IPS-11a (cell line): ENCODE measurements around the gene NKD1.

ENCODE experiments used
- H3K4me3 ChIP-seq: one replicate; pipeline ENCODE4 v1.5.1; 2013; ENCODE audit warnings: low read depth, low read length, control low read depth

NKD1 gene

GRCh38 chr16:50638816-50639670 lies 90.8 kb downstream of the NKD1 start:
- H3K4me3 ChIP-seq = no peak overlapping the region

DNA sequence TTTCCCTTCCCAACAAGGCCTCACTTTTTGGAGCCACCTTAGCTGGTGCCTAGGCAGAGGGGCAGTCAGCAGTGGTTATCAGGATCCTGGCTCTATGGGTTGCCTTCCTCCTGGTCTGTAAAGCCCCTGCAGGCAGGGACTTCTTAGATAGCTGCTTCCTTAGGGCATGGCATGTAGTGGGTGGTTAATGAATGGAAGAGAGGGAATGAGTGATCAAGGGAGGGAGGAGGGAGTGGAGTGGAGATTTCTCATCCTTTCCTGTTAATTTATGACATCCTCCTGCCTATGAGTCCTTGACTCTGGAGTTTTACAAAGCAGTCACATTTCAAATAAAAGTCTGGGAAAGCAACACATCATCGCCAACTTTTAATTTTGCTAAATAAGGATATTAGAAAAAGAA lies 92.2 kb downstream of the NKD1 start:
- no peak overlapping the region for H3K4me3 ChIP-seq

DNA sequence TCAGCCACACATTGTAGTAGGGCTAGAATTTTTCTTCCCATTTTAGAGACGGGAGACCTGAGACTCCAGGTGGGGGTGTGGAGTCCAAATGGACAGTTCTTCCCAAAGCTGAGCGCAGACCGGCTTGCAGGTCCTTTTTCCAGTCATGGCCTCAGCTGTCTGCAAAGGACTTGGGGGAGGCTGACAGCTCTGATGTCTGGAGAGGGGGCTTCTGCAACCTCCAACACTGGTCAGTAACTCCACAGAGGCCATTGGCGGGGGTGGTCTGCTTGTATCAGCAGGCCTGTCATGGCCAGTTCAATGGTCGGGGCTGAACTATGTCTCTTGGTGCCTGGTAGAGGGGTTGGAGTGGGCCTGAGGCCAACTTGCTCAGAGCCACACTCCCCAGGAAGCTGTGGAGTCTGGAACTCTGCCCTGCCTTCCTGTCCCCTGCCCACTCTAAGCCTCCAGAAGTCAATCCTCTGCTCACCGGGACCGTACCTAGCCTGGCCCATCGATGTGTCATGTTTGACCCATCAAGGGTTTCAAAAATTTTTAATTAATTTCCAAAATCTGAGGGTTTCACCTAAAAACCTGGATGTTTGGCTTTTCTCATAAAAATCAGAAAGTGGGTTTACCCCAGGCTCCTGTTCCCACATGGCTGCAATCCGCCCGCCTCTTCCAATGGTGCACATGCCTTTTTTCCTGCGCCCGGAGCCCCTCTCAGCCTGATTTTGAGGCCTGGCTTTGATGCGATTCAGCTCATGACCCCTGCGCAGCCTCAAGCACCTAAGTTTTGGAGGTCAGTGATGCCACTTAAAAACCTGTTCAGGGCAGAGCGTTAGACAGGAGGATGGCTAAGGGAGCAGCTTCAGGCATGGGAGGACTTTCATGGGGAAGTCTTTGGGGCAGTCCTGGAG lies 93.0 kb downstream of the NKD1 start:
- no peak overlapping the region for H3K4me3 ChIP-seq

DNA sequence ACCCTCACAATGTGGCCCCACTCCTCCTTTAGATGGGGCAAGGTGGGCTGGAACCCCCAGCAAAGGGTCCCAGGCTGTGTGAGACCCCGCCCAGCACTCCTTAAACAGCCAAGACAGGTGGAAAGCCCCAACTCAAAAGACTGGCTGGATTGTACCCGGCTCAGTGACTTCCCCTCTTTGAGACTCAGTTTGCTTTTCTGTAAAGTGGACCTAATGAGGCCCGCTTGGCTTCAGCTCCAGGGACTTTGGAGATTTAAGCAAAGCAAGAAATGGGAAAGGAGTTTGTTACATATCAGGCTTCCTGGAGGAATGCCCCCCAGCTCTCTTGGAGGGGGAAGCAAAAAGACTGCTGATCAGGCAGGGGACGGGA lies 93.6 kb downstream of the NKD1 start:
- no peak overlapping the region for H3K4me3 ChIP-seq

DNA sequence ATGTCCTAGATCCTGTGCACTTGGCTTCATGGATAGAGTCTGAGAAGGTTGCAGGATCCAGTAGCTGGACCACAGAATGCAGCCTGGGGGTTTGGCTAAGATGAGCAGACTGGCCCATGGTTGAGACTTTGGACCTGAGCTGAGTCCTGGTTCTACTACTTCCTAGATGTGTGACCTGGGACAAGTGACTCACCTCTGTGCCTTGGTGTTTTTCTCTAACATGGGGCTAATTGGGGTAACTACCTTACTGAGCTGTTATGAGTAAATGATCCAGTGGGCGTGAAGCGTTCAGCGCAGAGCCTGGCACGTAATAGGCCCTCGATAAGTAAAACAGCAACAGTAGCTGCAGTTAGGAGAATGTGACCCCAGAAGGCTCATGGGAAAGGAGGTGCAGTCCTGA lies 94.2 kb downstream of the NKD1 start:
- no peak overlapping the region for H3K4me3 ChIP-seq

- no peak overlapping the region for H3K4me3 ChIP-seq
Measured at GRCh38 chr16:50643192-50643591, 95.0 kb downstream of the NKD1 start.

- H3K4me3 ChIP-seq = no peak overlapping the region
Measured at GRCh38 chr16:50644245-50644644, 96.0 kb downstream of the NKD1 start.

- H3K4me3 ChIP-seq = no peak overlapping the region
Measured at GRCh38 chr16:50644729-50645128, 96.5 kb downstream of the NKD1 start.

GRCh38 chr16:50645563-50646220 lies 97.5 kb downstream of the NKD1 start:
- H3K4me3 ChIP-seq = no peak overlapping the region

- H3K4me3 ChIP-seq = no peak overlapping the region
Measured at GRCh38 chr16:50646345-50646744, 98.1 kb downstream of the NKD1 start.

DNA sequence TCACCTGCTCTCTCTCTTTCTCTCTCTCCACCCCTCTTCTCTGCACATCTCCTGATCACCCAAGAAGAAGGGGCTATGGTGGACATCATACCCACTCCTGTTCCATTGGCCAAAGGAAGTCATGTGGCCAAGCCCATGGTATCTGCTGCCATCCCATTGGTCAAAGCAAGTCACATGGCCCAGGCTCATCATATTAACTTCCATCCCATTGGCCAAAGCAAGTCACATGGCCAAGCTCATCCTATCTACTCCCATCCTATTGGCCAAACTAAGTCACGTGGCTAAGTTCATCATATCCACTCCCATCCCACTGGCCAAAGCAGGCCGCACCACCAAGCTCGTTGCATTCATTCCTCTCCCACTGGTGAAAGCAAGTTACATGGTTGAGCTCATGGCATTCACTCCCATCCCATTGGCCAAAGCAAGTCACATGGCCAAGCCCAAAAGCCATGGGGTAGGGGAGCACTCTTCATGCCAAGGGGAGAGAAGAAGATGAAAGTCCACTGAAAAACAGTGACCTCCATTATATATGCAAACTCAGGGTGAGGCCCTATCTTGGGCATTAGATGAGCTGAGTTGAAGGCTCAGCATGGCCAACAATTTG lies 103.7 kb downstream of the NKD1 start:
- H3K4me3 ChIP-seq = no peak overlapping the region

DNA sequence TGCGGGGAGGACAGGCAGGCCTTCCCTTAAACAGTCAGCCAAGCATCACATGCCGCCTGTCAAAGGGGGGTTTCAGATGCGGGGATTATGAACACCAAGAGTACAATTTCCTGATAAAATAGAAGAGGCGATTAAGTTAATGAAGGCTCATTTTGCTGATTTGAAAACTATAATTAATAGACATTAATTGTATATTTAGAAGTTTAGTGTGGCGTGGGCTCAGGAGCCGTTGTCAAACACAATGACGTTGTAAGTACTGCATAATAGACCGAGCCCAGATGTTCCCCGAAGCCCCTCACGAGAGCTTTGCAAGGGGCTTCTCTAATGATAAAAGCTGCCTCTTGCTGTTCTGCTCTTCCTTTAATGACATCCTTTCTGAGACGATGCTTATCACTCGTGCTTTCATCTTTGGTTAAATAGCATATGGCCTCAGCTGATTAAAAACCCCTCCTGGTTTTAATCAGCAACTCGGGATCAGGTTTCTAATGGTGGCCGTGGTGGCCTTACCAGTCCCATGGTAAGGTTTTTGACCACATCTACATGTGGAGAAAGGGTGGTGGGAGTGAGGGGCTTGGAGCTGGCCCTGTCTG lies 104.7 kb downstream of the NKD1 start:
- H3K4me3 ChIP-seq = no peak overlapping the region

- H3K4me3 ChIP-seq = no peak overlapping the region
Measured at GRCh38 chr16:50653633-50654519, 105.7 kb downstream of the NKD1 start.

DNA sequence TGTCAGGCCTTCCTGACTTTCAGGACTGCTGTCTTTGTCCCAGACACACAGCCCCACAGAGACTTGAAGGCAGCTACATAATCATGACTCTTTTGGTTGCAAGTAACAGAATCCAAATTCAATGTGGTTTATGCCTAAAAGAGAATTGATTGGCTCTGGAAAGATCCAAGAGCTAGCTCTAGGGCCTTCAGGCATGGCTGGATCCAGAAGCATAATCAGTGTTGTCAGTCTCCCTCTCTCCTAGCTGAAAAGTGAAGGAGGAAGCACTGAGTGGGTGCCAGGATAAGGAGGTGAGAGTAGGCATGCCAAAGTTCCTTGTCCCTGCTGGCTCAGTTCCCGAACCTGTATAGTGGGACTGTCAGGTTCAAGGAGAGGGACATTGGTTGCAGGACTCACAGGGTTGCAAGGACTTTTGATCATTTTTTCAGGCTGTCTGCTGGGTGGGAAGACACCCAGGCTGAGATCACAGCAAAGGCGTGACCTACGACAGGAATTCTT lies 107.4 kb downstream of the NKD1 start:
- H3K4me3 ChIP-seq = no peak overlapping the region

DNA sequence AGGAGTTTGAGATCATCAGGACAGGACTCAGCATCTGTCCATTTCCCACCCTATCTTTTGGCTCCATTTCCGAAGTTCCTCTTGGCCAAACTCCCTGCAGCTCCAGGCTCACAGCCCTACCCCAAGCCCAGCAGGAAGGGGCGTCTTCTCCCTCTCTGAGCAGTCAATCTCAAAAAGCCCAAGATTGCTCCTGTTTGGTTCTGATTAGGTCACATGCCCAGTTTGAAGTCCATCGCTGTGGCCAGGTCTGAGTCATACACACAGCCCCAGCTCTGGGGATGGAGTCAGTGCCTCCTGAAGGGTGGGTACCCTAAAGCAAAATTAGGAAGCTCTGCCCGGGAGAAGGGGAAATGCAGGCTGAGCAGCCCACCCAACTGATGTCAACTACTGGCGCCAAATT lies 109.0 kb downstream of the NKD1 start:
- H3K4me3 ChIP-seq = no peak overlapping the region

DNA sequence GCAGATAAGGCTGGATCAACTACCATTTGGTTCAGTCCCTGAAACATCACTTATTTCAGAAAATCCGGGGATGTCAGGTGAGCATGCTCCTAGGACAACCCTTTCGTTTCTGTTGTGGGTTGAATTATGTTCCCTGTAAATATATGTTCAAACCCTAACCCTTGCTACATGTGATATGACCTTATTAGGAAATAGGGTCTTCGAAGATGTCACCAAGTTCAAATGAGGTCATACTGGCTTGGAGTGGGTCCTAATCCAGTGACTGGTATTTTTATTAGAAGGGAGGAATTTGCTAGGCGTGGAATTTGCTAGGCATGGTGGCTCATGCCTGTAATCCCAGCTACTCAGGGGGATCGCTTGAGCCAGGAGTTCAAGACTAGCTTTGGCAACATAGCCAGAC lies 111.6 kb downstream of the NKD1 start:
- no peak overlapping the region for H3K4me3 ChIP-seq

DNA sequence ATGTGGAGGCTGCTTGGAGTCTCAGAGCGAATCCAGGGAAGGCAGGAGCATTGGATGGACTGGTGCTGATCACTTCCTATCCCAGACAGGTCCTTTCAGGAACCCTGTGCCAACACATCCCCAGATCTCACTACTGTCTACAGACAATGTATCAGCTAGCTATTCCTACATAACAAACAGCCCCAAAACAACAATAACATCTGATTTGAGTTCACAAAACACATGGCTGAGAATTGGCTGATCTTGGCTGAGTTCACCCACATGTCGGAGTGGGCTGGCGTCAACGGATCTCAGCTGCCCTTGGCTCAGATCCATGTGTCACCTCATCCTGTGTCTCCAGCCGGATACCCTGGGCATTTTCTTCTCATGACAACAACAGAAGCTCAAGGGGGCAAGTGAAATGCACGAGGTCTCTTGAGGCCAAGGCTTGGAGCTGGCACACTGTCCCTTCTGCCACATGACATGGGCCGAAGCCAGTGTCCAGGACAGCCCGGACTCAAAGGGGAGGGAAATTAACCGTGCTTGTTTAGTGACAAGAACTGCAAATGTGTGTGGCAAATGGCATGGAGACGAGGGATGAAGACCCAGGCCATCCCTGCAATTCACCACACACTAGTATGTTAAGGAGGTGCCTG lies 114.2 kb downstream of the NKD1 start:
- no peak overlapping the region for H3K4me3 ChIP-seq

GRCh38 chr16:50664270-50664669 lies 116.1 kb downstream of the NKD1 start:
- no peak overlapping the region for H3K4me3 ChIP-seq
